GM18508 (cell line): ENCODE measurements around the gene S1PR2.
"Not testable (repeated sequence)": the region's sequence is repeated elsewhere in the genome, so short reads cannot be mapped to it uniquely, and the experiment has no call there.

Experiments used
- ATAC-seq: cut with Tn5 transposase; IDR thresholded peaks from one replicate; pipeline ENCODE4 v1.9.1; 2021; ENCODE audit warnings: moderate number of reproducible peaks; ENCODE audit not compliant: insufficient read depth, unreplicated experiment

The S1PR2 gene

GRCh38 chr19:10226376-10227025 is 4.6 kb downstream of the S1PR2 start:
- no peak for ATAC-seq

- no peak for ATAC-seq
Measured at GRCh38 chr19:10226021-10226375, 5.1 kb downstream of the S1PR2 start.

- ATAC-seq, result no peak
Measured at GRCh38 chr19:10224337-10224736, 6.8 kb downstream of the S1PR2 start.

- ATAC-seq, result no peak
Measured at GRCh38 chr19:10223488-10224213, 7.5 kb downstream of the S1PR2 start.

GRCh38 chr19:10222201-10222890 is 8.8 kb downstream of the S1PR2 start:
- ATAC-seq, result no peak

- no peak for ATAC-seq
Measured at GRCh38 chr19:10220695-10221094, 10.4 kb downstream of the S1PR2 start.

GRCh38 chr19:10219678-10220077 is 11.5 kb downstream of the S1PR2 start:
- no peak for ATAC-seq

GRCh38 chr19:10217085-10217484 is 14.0 kb downstream of the S1PR2 start:
- ATAC-seq, result no peak

GRCh38 chr19:10214784-10215183 is 16.3 kb downstream of the S1PR2 start:
- no peak for ATAC-seq

GRCh38 chr19:10211691-10212090 is 19.4 kb downstream of the S1PR2 start:
- ATAC-seq, result no peak

GRCh38 chr19:10211061-10211460 is 20.1 kb downstream of the S1PR2 start:
- ATAC-seq, result no peak

- ATAC-seq, result no peak
Measured at GRCh38 chr19:10209315-10209714, 21.8 kb downstream of the S1PR2 start.

GRCh38 chr19:10207026-10207425 is 24.1 kb downstream of the S1PR2 start:
- no peak for ATAC-seq

- no peak for ATAC-seq
Measured at GRCh38 chr19:10206226-10206885, 24.8 kb downstream of the S1PR2 start.

- ATAC-seq, result no peak
Measured at GRCh38 chr19:10205636-10206035, 25.5 kb downstream of the S1PR2 start.

GRCh38 chr19:10203686-10204085 is 27.4 kb downstream of the S1PR2 start:
- no peak for ATAC-seq

- no peak for ATAC-seq
Measured at GRCh38 chr19:10201176-10201575, 30.0 kb downstream of the S1PR2 start.

- not testable (repeated sequence) for ATAC-seq
Measured at GRCh38 chr19:10200101-10200500, 31.0 kb downstream of the S1PR2 start.

GRCh38 chr19:10198889-10199644 is 32.1 kb downstream of the S1PR2 start:
- not testable (repeated sequence) for ATAC-seq

GRCh38 chr19:10195199-10195519 is 36.0 kb downstream of the S1PR2 start:
- no peak for ATAC-seq
